NT2/D1 (cell line): Measurements from ENCODE around the gene SGPL1.
"Not testable (repeated sequence)": the region's sequence is repeated elsewhere in the genome, so short reads cannot be mapped to it uniquely, and the experiment has no call there.

Experiments used
- DNase-seq: peaks from one replicate; pipeline ENCODE4 v3.0.0-alpha.2; 2011; ENCODE audit warnings: low read depth, low spot score
- H3K27me3 ChIP-seq: 2 replicates; pipeline ENCODE4 v1.6.0; 2011; ENCODE audit warnings: mild to moderate bottlenecking; ENCODE audit not compliant: insufficient read length, insufficient read depth
- H3K36me3 ChIP-seq: 2 replicates; pipeline ENCODE4 v1.6.1; 2011; ENCODE audit warnings: mild to moderate bottlenecking, low read length, mixed read lengths; ENCODE audit not compliant: insufficient read depth, insufficient read length
- H3K4me1 ChIP-seq: 2 replicates; pipeline ENCODE4 v1.5.1; 2011; ENCODE audit not compliant: insufficient read depth, insufficient read length
- H3K4me3 ChIP-seq: 2 replicates; pipeline ENCODE4 v1.5.1; 2011; ENCODE audit warnings: low read depth; ENCODE audit not compliant: insufficient read length
- H3K9ac ChIP-seq: 2 replicates; pipeline ENCODE4 v1.6.0; 2011; ENCODE audit warnings: low read depth; ENCODE audit not compliant: insufficient read length
- H3K9me3 ChIP-seq: 2 replicates; pipeline ENCODE4 v1.5.1; 2011; ENCODE audit warnings: mild to moderate bottlenecking, low read length; ENCODE audit not compliant: insufficient read depth
- SUZ12 ChIP-seq: IDR thresholded peaks from 2 replicates; pipeline ENCODE4 v1.6.1; 2011; ENCODE audit not compliant: insufficient read length, insufficient read depth; ENCODE audit errors: extremely low read depth
- YY1 ChIP-seq: IDR thresholded peaks from 2 replicates; pipeline ENCODE4 v1.6.1; 2011; ENCODE audit not compliant: insufficient read length, insufficient read depth
- ZNF274 ChIP-seq: IDR thresholded peaks from 2 replicates; pipeline ENCODE4 v1.6.1; 2011; ENCODE audit warnings: mild to moderate bottlenecking, low read depth, low read length

The SGPL1 gene

GRCh38 chr10:70849582-70850016 is 33.9 kb downstream of the SGPL1 start:
- Histone ChIP-seq H3K9ac (no peak overlapping the region), H3K27me3 (no peaks in the 10 kb centered on the region), H3K9me3 (no peaks in the 10 kb centered on the region), H3K36me3 (peaks cover 46% of the 10 kb centered on the region), H3K4me3 (no peak overlapping the region), H3K4me1 (no peaks in the 10 kb centered on the region)
- DNase-seq, result no peak
- TF ChIP-seq SUZ12 (no peak), YY1 (no peak), ZNF274 (no peak)

GRCh38 chr10:70850097-70850496 is 34.3 kb downstream of the SGPL1 start:
- Histone ChIP-seq H3K36me3 (peaks cover 46% of the 10 kb centered on the region), H3K4me1 (no peaks in the 10 kb centered on the region), H3K4me3 (no peak overlapping the region), H3K9ac (no peak overlapping the region), H3K27me3 (no peaks in the 10 kb centered on the region), H3K9me3 (no peaks in the 10 kb centered on the region)
- DNase-seq, result no peak
- no peak for TF ChIP-seq SUZ12
- no peak for TF ChIP-seq YY1
- TF ChIP-seq ZNF274, result no peak

DNA sequence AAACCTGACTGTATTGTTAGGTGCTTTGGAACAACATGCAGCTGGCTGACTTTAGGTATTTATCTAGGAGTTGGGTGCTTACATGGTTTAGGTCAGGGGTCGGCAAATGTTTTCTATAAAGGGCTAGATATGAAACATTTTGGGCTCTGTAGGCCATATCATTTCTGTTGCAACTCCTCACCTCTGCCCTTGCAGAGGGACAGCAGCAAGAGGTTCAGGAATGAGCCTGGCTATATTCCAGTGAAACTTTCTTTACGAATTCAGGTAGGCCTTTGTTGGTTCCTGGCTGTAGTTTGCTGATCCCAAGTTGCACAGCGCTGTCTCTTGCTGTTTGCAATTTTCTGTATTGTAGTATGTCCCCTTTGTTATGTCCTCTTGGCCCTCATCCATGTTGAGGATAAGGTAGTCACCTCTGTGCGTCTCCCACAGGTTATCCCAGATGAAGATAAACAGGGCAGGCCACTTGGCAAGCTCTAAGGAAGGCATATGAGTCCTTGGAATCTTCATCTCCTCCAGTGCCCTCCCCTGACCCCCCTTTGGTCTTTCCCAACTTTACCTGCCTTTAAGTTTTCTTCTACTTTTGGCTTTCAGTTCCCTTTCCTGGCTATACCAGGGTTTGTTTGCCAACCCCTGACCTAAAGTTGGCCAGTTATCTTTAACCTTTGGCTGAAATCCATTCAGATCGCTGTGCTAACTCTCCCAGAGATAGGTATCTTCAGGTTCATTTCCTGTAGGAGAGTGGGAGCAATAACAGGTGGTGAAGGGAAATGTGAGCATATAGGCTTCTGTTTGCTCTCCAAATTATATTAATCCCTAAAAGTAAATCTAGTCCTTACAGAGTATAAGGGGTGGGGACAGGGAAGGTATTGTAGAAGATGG is 36.1 kb downstream of the SGPL1 start:
- Histone ChIP-seq H3K36me3 (peaks cover 52% of the 10 kb centered on the region), H3K4me3 (no peak overlapping the region), H3K9me3 (no peaks in the 10 kb centered on the region)

GRCh38 chr10:70853038-70853437 is 37.3 kb downstream of the SGPL1 start:
- H3K4me1 ChIP-seq, result no peaks in the 10 kb centered on the region
- DNase-seq, result no peak
- H3K9me3 ChIP-seq, result no peaks in the 10 kb centered on the region
- H3K9ac ChIP-seq, result no peak overlapping the region
- H3K36me3 ChIP-seq, result peaks cover 61% of the 10 kb centered on the region
- TF ChIP-seq SUZ12, result no peak
- no peak for TF ChIP-seq YY1
- TF ChIP-seq ZNF274, result no peak
- H3K27me3 ChIP-seq, result no peaks in the 10 kb centered on the region
- no peak overlapping the region for H3K4me3 ChIP-seq

More for the DNA sequence above, 36.1 kb downstream of the SGPL1 start:
- no peak for DNase-seq
- TF ChIP-seq SUZ12 (no peak), YY1 (no peak), ZNF274 (no peak)
- Histone ChIP-seq H3K27me3 (no peaks in the 10 kb centered on the region), H3K9ac (no peak overlapping the region), H3K4me1 (no peaks in the 10 kb centered on the region)

DNA sequence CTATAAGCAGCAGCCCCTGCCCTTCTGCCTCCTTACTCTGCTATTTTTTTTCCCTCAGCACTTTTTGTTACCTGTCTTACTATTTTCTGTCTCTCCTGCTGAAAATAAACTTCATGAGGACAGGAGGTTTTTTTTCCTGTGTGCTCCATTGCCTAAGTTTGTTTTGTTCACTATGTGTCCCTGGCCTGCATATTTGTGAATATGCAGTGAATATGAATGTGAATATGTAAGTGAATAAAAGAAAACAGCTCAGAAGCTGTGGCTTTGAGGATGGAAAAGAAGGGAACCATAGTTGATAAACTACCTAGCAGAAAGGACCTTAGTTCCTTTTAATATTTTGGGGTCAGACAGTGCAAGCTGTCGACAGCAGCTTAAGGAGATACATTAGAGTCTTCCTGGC is 37.7 kb downstream of the SGPL1 start:
- no peak for TF ChIP-seq SUZ12
- TF ChIP-seq ZNF274, result no peak
- no peak for TF ChIP-seq YY1
- peaks cover 66% of the 10 kb centered on the region for H3K36me3 ChIP-seq
- H3K9me3 ChIP-seq, result no peaks in the 10 kb centered on the region
- no peak overlapping the region for H3K9ac ChIP-seq
- no peak for DNase-seq
- H3K4me3 ChIP-seq, result no peak overlapping the region
- no peaks in the 10 kb centered on the region for H3K4me1 ChIP-seq
- H3K27me3 ChIP-seq, result no peaks in the 10 kb centered on the region

DNA sequence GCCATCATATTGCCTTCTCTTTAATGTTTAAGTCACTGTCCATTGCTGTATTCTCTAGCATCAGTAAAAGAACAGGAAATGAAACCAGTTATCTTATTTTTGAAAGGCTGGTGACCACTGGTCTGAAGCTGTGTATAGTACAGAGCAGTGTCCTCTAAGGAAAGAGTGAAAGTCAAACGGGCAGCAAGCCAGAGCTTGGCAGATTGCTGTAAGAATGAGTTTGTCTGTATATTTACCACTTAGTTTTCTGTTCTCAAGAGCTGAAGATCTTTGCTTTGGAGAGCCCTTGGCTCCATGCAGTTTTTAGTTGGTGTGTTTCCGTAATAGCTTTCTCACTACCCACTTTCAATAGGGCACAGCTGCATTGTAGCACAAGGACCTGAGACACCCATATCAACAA is 40.7 kb downstream of the SGPL1 start:
- DNase-seq, result no peak
- Histone ChIP-seq H3K4me1 (no peaks in the 10 kb centered on the region), H3K27me3 (no peaks in the 10 kb centered on the region), H3K36me3 (peaks cover 79% of the 10 kb centered on the region), H3K9me3 (0 out of 2 replicates have a peak, but pooled peaks cover 6% of the 10 kb centered on the region), H3K4me3 (no peak overlapping the region), H3K9ac (no peak overlapping the region)
- TF ChIP-seq YY1, result no peak
- no peak for TF ChIP-seq ZNF274
- no peak for TF ChIP-seq SUZ12

DNA sequence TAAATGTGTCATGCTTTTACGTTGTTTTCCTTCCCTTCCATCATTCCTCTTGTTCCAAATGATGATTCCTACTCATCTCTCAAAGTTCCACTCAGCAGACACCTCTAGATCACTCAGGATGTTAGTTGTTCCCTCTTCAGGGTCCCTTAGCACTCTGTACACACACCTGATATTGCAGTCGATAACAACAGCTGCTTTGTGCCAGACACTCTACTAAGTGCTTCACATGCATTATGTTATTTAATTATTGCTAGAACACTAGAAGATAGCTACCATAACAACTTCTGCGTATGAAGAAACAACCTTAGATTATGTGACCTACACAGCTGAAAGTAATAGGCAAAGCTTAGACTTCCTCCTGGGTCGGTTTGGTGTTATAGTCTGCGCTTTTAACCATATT is 43.0 kb downstream of the SGPL1 start:
- 0 out of 2 replicates have a peak, but pooled peaks cover 9% of the 10 kb centered on the region for H3K9me3 ChIP-seq
- peaks cover 68% of the 10 kb centered on the region for H3K36me3 ChIP-seq
- no peaks in the 10 kb centered on the region for H3K4me1 ChIP-seq
- no peak overlapping the region for H3K4me3 ChIP-seq
- TF ChIP-seq ZNF274 (no peak), YY1 (no peak), SUZ12 (no peak)
- H3K27me3 ChIP-seq, result no peaks in the 10 kb centered on the region
- no peak overlapping the region for H3K9ac ChIP-seq
- no peak for DNase-seq

GRCh38 chr10:70861495-70862197 is 45.9 kb downstream of the SGPL1 start:
- H3K4me1 ChIP-seq, DNase-seq, H3K9me3 ChIP-seq, H3K9ac ChIP-seq, H3K27me3 ChIP-seq, H3K4me3 ChIP-seq: not testable (repeated sequence)
- peaks cover 51% of the 10 kb centered on the region for H3K36me3 ChIP-seq
